NCI-H226 (cell line): ENCODE data around the gene ZBTB11.
A peak's percentile ranks its signal among the peaks of the same experiment; 100 is the strongest.
"Not testable (repeated sequence)": the region's sequence is repeated elsewhere in the genome, so short reads cannot be mapped to it uniquely, and the experiment has no call there.

ENCODE experiments used
- DNase-seq: peaks from one replicate; pipeline ENCODE4 v3.0.0-alpha.2; 2015

ZBTB11 gene

GRCh38 chr3:101689286-101689685 lies 12.4 kb upstream of the ZBTB11 start:
- DNase-seq: no peak

GRCh38 chr3:101687142-101687931 lies 10.4 kb upstream of the ZBTB11 start:
- DNase-seq: no peak

GRCh38 chr3:101685870-101686307 lies 9.0 kb upstream of the ZBTB11 start:
- DNase-seq: no peak

- no peak for DNase-seq
Observed at GRCh38 chr3:101685050-101685400, 8.1 kb upstream of the ZBTB11 start.

GRCh38 chr3:101680466-101680865 lies 3.5 kb upstream of the ZBTB11 start:
- no peak for DNase-seq

GRCh38 chr3:101678837-101679236 lies 1.9 kb upstream of the ZBTB11 start:
- DNase-seq: not testable (repeated sequence)

GRCh38 chr3:101677436-101678286 lies 729 bp upstream of the ZBTB11 start:
- DNase-seq: no peak

- peak; percentile 93 for DNase-seq
Observed at GRCh38 chr3:101676216-101676764, 642 bp downstream of the ZBTB11 start.

GRCh38 chr3:101675709-101676215 lies 1.2 kb downstream of the ZBTB11 start:
- DNase-seq: no peak

- no peak for DNase-seq
Observed at GRCh38 chr3:101674518-101674917, 2.4 kb downstream of the ZBTB11 start.

- no peak for DNase-seq
Observed at GRCh38 chr3:101673953-101674352, 3.0 kb downstream of the ZBTB11 start.

- no peak for DNase-seq
Observed at GRCh38 chr3:101671014-101671413, 5.9 kb downstream of the ZBTB11 start.

GRCh38 chr3:101667844-101668243 lies 9.1 kb downstream of the ZBTB11 start:
- no peak for DNase-seq

- no peak for DNase-seq
Observed at GRCh38 chr3:101667331-101667730, 9.6 kb downstream of the ZBTB11 start.

GRCh38 chr3:101665851-101666250 lies 11.1 kb downstream of the ZBTB11 start:
- no peak for DNase-seq

- DNase-seq: no peak
Observed at GRCh38 chr3:101665357-101665756, 11.6 kb downstream of the ZBTB11 start.

- DNase-seq: no peak
Observed at GRCh38 chr3:101660714-101661113, 16.2 kb downstream of the ZBTB11 start.

- DNase-seq: no peak
Observed at GRCh38 chr3:101656651-101657050, 20.3 kb downstream of the ZBTB11 start.

- DNase-seq: peak; percentile 28
Observed at GRCh38 chr3:101646726-101647125, 30.2 kb downstream of the ZBTB11 start.

- peak; percentile 76 for DNase-seq
Observed at GRCh38 chr3:101643861-101644613, 32.9 kb downstream of the ZBTB11 start.

- DNase-seq: no peak
Observed at GRCh38 chr3:101643009-101643844, 33.7 kb downstream of the ZBTB11 start.

GRCh38 chr3:101642441-101642840 lies 34.5 kb downstream of the ZBTB11 start:
- DNase-seq: no peak
